ENCODE measurements around the gene METTL26.

Gene METTL26

GRCh38 chr16:658679-659571, 22.8 kb upstream of the METTL26 start:
- DNase-seq = peak; percentile 52

GRCh38 chr16:657487-657886, 21.4 kb upstream of the METTL26 start:
- no peak for DNase-seq

- no peak for DNase-seq
Observed at GRCh38 chr16:654034-654433, 17.9 kb upstream of the METTL26 start.

- no peak for DNase-seq
Observed at GRCh38 chr16:652454-653305, 16.6 kb upstream of the METTL26 start.

- no peak for DNase-seq
Observed at GRCh38 chr16:651844-652243, 15.7 kb upstream of the METTL26 start.

GRCh38 chr16:649631-650030, 13.5 kb upstream of the METTL26 start:
- peak; percentile 68 for DNase-seq

GRCh38 chr16:648781-649589, 12.9 kb upstream of the METTL26 start, which contains the start of gene WDR90:
TSS of gene WDR90 (plus strand) at chr16:649365. CDS start at chr16:649417, 52 bp downstream.
- DNase-seq = peak; percentile 96

GRCh38 chr16:648071-648780, 12.1 kb upstream of the METTL26 start:
- peak; percentile 82 for DNase-seq

- no peak for DNase-seq
Observed at GRCh38 chr16:647173-647902, 11.2 kb upstream of the METTL26 start.

GRCh38 chr16:646679-647172, 10.6 kb upstream of the METTL26 start:
- peak; percentile 53 for DNase-seq

GRCh38 chr16:645852-646678, 10.0 kb upstream of the METTL26 start:
- DNase-seq = no peak

GRCh38 chr16:644556-644955, 8.5 kb upstream of the METTL26 start:
- DNase-seq = no peak

- DNase-seq = no peak
Observed at GRCh38 chr16:643050-643368, 6.9 kb upstream of the METTL26 start.

- DNase-seq = peak; percentile 71
Observed at GRCh38 chr16:642189-643049, 6.3 kb upstream of the METTL26 start.

GRCh38 chr16:641326-642188, 5.5 kb upstream of the METTL26 start, which contains the start of gene MCRIP2:
TSS of gene MCRIP2 (plus strand) at chr16:641828. CDS start at chr16:641992, 164 bp downstream.
- DNase-seq = peak; percentile 88

- no peak for DNase-seq
Observed at GRCh38 chr16:640614-641013, 4.5 kb upstream of the METTL26 start.

GRCh38 chr16:638836-639235, 2.7 kb upstream of the METTL26 start:
- DNase-seq = no peak

GRCh38 chr16:638034-638543, 2.0 kb upstream of the METTL26 start:
- no peak for DNase-seq
